Activated T-cell treated with anti-CD3 and anti-CD28 coated beads, Interleukin-2, amount 50 U/mL, for 24 hours (primary cell): ENCODE results near the gene PIK3R1.
A peak's percentile ranks its signal among the peaks of the same experiment; 100 is the strongest.

Source experiments
- DNase-seq: peaks from one replicate; pipeline ENCODE4 v3.0.0-alpha.2; 2020
- H3K27ac Mint-ChIP-seq: 2 replicates; pipeline ENCODE4 v1.8.0; 2020; ENCODE audit warnings: mild to moderate bottlenecking, mixed read lengths
- H3K27me3 Mint-ChIP-seq: 2 replicates; pipeline ENCODE4 v1.8.0; 2020; ENCODE audit warnings: mixed read lengths
- H3K36me3 Mint-ChIP-seq: 2 replicates; pipeline ENCODE4 v1.8.0; 2020; ENCODE audit warnings: low read depth, mixed read lengths
- H3K4me1 Mint-ChIP-seq: 2 replicates; pipeline ENCODE4 v1.8.0; 2020; ENCODE audit warnings: low read depth, mixed read lengths
- H3K4me3 Mint-ChIP-seq: 2 replicates; pipeline ENCODE4 v1.8.0; 2020; ENCODE audit warnings: mild to moderate bottlenecking, moderate library complexity, mixed read lengths
- H3K9me3 Mint-ChIP-seq: 2 replicates; pipeline ENCODE4 v1.8.0; 2020; ENCODE audit warnings: mixed read lengths

The PIK3R1 gene

DNA sequence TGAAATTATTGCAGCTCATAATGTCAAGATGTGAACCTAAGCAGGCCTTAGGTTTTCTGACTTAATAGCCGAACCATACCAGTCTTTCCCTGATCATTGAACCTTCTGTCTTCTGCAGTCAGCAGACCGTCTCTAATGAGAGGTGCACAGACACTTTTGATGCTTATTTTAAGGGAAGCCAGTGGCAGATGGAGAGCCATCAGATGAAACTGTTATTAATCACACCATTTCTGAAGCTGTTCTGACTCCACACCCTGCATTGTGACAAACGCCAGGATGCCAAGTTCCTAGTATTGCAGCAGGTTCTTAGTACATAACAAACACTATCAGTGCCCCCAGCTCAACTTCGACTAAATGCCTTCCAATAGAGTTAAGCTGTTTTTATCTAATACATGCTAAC lies 43.0 kb downstream of the PIK3R1 start:
- peaks cover 86% of the 10 kb centered on the region for H3K4me1 Mint-ChIP-seq
- peak overlapping the region; percentile 24 for H3K27ac Mint-ChIP-seq
- no peaks in the 10 kb centered on the region for H3K9me3 Mint-ChIP-seq
- no peak overlapping the region for H3K4me3 Mint-ChIP-seq
- peaks cover 9% of the 10 kb centered on the region for H3K36me3 Mint-ChIP-seq
- H3K27me3 Mint-ChIP-seq: no peaks in the 10 kb centered on the region
- no peak for DNase-seq

GRCh38 chr5:68259700-68260099 lies 44.1 kb downstream of the PIK3R1 start:
- Mint-ChIP-seq H3K27me3 (no peaks in the 10 kb centered on the region), H3K27ac (peak overlapping the region; percentile 52), H3K4me3 (no peak overlapping the region), H3K9me3 (no peaks in the 10 kb centered on the region), H3K4me1 (peaks cover 86% of the 10 kb centered on the region), H3K36me3 (peaks cover 11% of the 10 kb centered on the region)
- no peak for DNase-seq

GRCh38 chr5:68260467-68260866 lies 44.9 kb downstream of the PIK3R1 start:
- Mint-ChIP-seq H3K4me3 (no peak overlapping the region), H3K9me3 (no peaks in the 10 kb centered on the region), H3K27me3 (no peaks in the 10 kb centered on the region), H3K36me3 (peaks cover 11% of the 10 kb centered on the region), H3K4me1 (peaks cover 86% of the 10 kb centered on the region), H3K27ac (peak overlapping the region; percentile 54)
- no peak for DNase-seq

- H3K36me3 Mint-ChIP-seq: peaks cover 11% of the 10 kb centered on the region
- H3K4me3 Mint-ChIP-seq: no peak overlapping the region
- H3K27ac Mint-ChIP-seq: no peak overlapping the region
- H3K9me3 Mint-ChIP-seq: no peaks in the 10 kb centered on the region
- H3K4me1 Mint-ChIP-seq: peaks cover 87% of the 10 kb centered on the region
- no peaks in the 10 kb centered on the region for H3K27me3 Mint-ChIP-seq
- no peak for DNase-seq
Observed at GRCh38 chr5:68261169-68261568, 45.6 kb downstream of the PIK3R1 start.

DNA sequence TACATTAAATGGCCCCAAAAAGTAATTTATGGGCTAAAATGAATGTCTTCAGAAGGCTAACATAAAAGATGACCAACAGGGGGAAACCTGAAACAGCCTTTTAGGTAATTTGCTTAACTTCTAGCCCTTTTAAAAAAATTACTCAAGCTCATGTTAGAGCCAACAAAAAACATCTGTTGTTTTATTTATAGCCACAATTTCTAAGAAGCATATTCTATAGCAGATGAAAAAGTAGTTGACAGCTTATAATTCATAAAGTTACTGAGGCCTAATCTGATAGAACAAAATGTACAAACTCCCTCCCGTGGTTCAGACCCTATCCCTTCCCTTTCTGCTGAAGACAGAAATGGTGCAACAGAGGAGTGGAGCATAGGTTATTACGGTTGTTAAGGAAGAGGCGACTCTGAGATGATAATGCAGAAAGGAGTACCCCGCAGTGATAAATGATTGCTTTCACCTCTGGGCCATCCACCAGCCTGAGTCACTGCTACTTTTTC lies 46.1 kb downstream of the PIK3R1 start:
- H3K4me1 Mint-ChIP-seq: peaks cover 87% of the 10 kb centered on the region
- H3K4me3 Mint-ChIP-seq: no peak overlapping the region
- H3K36me3 Mint-ChIP-seq: peaks cover 11% of the 10 kb centered on the region
- no peaks in the 10 kb centered on the region for H3K27me3 Mint-ChIP-seq
- no peak for DNase-seq
- H3K27ac Mint-ChIP-seq: peak overlapping the region; percentile 51
- H3K9me3 Mint-ChIP-seq: no peaks in the 10 kb centered on the region

- peak overlapping the region; percentile 87 for H3K27ac Mint-ChIP-seq
Observed at GRCh38 chr5:68264024-68264956, 48.7 kb downstream of the PIK3R1 start.

DNA sequence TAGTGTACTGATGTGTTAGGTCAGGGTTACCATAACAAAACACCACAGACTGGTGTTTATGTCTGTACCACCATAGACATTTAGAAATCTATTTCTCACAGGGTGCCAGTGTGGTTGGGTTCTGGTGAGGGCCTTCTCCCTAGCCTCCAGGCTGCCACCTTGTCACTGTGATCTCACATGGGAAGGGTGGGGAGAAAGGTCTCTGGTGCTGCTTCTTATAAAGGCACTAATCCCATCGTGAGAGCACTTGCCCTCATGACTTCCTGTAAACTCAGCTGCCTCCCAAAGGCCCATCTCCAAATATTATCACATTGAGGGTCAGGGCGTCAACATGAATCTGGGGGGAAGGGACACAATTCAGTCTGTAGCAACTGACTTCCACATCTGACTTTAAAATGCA lies 49.8 kb downstream of the PIK3R1 start:
- no peaks in the 10 kb centered on the region for H3K9me3 Mint-ChIP-seq
- peaks cover 86% of the 10 kb centered on the region for H3K4me1 Mint-ChIP-seq
- no peak for DNase-seq
- no peaks in the 10 kb centered on the region for H3K27me3 Mint-ChIP-seq
- H3K4me3 Mint-ChIP-seq: no peak overlapping the region
- H3K36me3 Mint-ChIP-seq: peaks cover 1% of the 10 kb centered on the region
- H3K27ac Mint-ChIP-seq: peak overlapping the region; percentile 87

More at GRCh38 chr5:68264024-68264956, 48.7 kb downstream of the PIK3R1 start:
- H3K36me3 Mint-ChIP-seq: peaks cover 2% of the 10 kb centered on the region
- peaks cover 87% of the 10 kb centered on the region for H3K4me1 Mint-ChIP-seq
- H3K4me3 Mint-ChIP-seq: no peak overlapping the region
- DNase-seq: no peak
- H3K27me3 Mint-ChIP-seq: no peaks in the 10 kb centered on the region
- H3K9me3 Mint-ChIP-seq: no peaks in the 10 kb centered on the region

GRCh38 chr5:68265822-68266395 lies 50.4 kb downstream of the PIK3R1 start:
- no peak for DNase-seq
- H3K4me1 Mint-ChIP-seq: peaks cover 86% of the 10 kb centered on the region
- peaks cover 1% of the 10 kb centered on the region for H3K36me3 Mint-ChIP-seq
- H3K9me3 Mint-ChIP-seq: no peaks in the 10 kb centered on the region
- H3K4me3 Mint-ChIP-seq: no peak overlapping the region
- no peaks in the 10 kb centered on the region for H3K27me3 Mint-ChIP-seq
- peak overlapping the region; percentile 87 for H3K27ac Mint-ChIP-seq

DNA sequence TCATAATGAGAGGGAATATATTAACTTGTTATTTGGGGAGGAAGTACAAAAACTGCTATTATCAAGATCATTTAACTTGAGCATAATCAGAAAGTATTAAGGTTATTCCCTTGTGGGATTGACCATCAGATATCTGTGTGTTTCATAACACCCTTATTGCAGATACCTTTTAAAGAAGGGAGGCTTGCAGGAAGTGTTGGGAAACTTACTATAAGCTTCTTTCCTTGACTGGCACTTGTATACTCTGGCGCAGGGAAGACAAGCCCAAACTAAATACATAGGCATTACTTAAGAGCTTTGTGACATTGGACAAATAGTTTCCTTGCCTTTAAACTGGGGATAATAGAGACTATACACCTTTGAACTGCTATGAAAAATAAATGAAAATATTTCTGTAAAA lies 50.9 kb downstream of the PIK3R1 start:
- Mint-ChIP-seq H3K36me3 (peaks cover 1% of the 10 kb centered on the region), H3K27me3 (no peaks in the 10 kb centered on the region), H3K9me3 (no peaks in the 10 kb centered on the region), H3K4me3 (no peak overlapping the region), H3K4me1 (peaks cover 86% of the 10 kb centered on the region), H3K27ac (peak overlapping the region; percentile 69)
- DNase-seq: no peak

- no peak for DNase-seq
- Mint-ChIP-seq H3K4me1 (peaks cover 86% of the 10 kb centered on the region), H3K9me3 (no peaks in the 10 kb centered on the region), H3K27ac (peak overlapping the region; percentile 39), H3K27me3 (no peaks in the 10 kb centered on the region), H3K36me3 (peaks cover 1% of the 10 kb centered on the region), H3K4me3 (peak overlapping the region; percentile 3)
Observed at GRCh38 chr5:68267066-68267465, 51.5 kb downstream of the PIK3R1 start.

- no peak for DNase-seq
- no peaks in the 10 kb centered on the region for H3K9me3 Mint-ChIP-seq
- H3K4me1 Mint-ChIP-seq: peaks cover 91% of the 10 kb centered on the region
- peak overlapping the region; percentile 53 for H3K4me3 Mint-ChIP-seq
- peak overlapping the region; percentile 83 for H3K27ac Mint-ChIP-seq
- no peaks in the 10 kb centered on the region for H3K27me3 Mint-ChIP-seq
- H3K36me3 Mint-ChIP-seq: peaks cover 1% of the 10 kb centered on the region
Observed at GRCh38 chr5:68268101-68268851, 52.7 kb downstream of the PIK3R1 start.

GRCh38 chr5:68268852-68269130 lies 53.2 kb downstream of the PIK3R1 start:
- Mint-ChIP-seq H3K4me1 (peaks cover 92% of the 10 kb centered on the region), H3K27me3 (no peaks in the 10 kb centered on the region), H3K36me3 (peaks cover 3% of the 10 kb centered on the region), H3K4me3 (peak overlapping the region; percentile 53), H3K9me3 (no peaks in the 10 kb centered on the region), H3K27ac (peak overlapping the region; percentile 83)
- no peak for DNase-seq

- Mint-ChIP-seq H3K27ac (peak overlapping the region; percentile 87), H3K4me1 (peaks cover 92% of the 10 kb centered on the region), H3K27me3 (no peaks in the 10 kb centered on the region), H3K4me3 (peak overlapping the region; percentile 15), H3K9me3 (no peaks in the 10 kb centered on the region), H3K36me3 (peaks cover 12% of the 10 kb centered on the region)
- DNase-seq: no peak
Observed at GRCh38 chr5:68269820-68270219, 54.3 kb downstream of the PIK3R1 start.

DNA sequence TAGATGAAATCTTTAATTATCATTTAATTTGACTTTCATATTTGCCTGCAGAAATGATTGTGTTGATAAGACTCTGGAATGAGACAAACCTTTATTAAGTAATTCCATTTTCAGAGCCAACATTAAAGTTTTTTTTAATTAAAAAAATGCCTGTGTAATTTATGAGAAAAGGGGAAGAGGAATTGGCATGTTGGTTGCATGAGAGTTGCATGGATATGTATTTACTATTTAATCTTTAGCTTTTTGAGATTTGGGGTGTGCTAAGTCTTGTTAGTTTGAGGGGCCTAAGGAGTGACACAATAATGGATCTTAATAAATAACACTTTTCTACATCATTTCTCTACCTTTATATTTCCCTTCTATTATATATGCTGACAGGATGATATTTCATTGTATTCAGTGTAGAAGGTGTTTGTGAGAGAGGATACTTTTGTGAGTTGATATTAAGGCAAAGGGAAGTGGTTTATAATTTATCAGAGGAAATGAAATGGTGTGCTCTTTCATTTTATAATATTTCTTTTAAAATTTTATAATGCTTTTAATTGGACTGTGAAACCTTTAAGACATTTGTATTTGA lies 54.9 kb downstream of the PIK3R1 start:
- H3K27me3 Mint-ChIP-seq: no peaks in the 10 kb centered on the region

More for the DNA sequence above, 54.9 kb downstream of the PIK3R1 start:
- no peaks in the 10 kb centered on the region for H3K9me3 Mint-ChIP-seq
- no peak overlapping the region for H3K4me3 Mint-ChIP-seq
- peaks cover 19% of the 10 kb centered on the region for H3K36me3 Mint-ChIP-seq
- DNase-seq: no peak
- H3K4me1 Mint-ChIP-seq: peaks cover 92% of the 10 kb centered on the region
- H3K27ac Mint-ChIP-seq: peak overlapping the region; percentile 87
